HG02852 (cell line): ENCODE data around the gene NFE2.
A peak's percentile ranks its signal among the peaks of the same experiment; 100 is the strongest.
"Not testable (repeated sequence)": the region's sequence is repeated elsewhere in the genome, so short reads cannot be mapped to it uniquely, and the experiment has no call there.

Experiments used
- ATAC-seq: cut with Tn5 transposase; IDR thresholded peaks from one replicate; pipeline ENCODE4 v1.9.1; 2021; ENCODE audit warnings: mild to moderate bottlenecking, moderate library complexity; ENCODE audit not compliant: unreplicated experiment

The NFE2 gene

DNA sequence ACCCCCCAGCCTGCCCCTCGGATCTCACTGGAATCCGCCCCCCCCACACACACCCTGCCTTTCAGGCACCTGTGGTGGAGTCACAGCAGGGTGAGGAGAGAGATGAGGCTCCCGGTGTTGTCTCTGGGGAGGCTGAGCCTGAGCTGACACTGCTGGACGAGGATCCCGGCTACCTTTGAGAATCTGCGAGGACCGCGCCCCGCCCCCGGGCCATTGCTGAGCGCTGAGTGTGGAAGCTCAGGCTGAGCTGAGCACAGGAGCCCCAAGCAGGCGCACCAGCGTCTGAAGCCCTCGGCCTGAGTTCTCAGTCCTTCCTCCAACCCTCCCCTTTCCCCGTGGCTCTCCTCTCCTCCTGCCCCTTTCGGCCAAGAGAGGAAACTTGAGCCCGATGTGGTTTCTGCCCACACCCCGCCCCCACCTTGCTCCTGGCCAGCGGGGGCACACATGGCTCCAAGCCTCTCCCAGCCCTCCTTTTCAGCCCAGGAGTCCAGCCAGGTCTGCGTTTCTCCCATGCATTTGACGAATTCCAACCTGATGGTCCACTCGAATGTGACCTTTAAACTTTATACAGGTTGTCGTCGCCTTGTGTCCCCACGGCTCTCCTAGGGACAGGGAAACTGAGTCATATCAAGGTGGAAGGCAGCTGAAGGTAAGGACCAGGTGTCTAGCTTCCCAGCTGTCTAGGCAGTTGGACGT is at the start of gene NFE2:
NFE2 (minus strand) TSS at position 284 of the 696 bp plus-strand sequence. CDS start 5,767 bp downstream, outside the sequence.
- ATAC-seq, result no peak

DNA sequence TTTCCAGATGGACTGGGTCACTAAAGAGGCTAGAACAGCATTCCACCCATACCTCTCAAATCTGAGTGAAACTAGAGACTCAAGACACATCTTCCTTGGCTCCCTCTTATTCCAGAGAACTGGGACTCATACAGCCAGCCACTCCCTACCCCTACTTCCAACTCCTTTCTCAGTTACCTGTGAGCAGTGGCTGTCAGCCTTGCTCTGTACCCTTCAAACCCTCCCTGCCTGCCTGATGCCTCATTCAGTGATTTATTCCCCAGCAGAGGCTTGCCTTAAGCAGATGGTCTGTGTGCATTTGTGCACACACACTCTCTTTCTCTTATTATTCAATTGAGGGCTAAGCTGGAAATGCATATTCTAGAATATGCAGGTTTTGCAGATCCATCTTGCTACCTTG is 48.9 kb upstream of the NFE2 start:
- no peak for ATAC-seq

DNA sequence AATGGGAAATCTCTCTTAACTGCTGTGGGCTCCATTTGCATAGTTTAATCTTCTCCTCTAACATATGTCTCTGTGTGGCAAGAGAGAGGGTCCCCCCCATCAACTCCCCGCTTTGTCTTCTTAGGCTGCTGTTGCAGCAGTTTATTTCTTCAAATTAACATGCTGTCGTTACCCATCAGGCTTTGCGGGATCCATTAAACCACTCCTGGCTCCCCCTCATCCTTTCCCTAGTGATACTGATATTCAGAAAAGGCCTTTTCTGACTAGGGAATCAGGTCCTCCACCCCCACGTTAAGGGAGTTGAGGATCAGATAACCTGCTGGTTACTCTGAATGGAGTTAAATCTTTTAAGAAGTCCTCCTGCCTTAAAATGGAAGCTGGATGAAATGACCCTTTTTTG is 48.2 kb upstream of the NFE2 start:
- ATAC-seq, result no peak

DNA sequence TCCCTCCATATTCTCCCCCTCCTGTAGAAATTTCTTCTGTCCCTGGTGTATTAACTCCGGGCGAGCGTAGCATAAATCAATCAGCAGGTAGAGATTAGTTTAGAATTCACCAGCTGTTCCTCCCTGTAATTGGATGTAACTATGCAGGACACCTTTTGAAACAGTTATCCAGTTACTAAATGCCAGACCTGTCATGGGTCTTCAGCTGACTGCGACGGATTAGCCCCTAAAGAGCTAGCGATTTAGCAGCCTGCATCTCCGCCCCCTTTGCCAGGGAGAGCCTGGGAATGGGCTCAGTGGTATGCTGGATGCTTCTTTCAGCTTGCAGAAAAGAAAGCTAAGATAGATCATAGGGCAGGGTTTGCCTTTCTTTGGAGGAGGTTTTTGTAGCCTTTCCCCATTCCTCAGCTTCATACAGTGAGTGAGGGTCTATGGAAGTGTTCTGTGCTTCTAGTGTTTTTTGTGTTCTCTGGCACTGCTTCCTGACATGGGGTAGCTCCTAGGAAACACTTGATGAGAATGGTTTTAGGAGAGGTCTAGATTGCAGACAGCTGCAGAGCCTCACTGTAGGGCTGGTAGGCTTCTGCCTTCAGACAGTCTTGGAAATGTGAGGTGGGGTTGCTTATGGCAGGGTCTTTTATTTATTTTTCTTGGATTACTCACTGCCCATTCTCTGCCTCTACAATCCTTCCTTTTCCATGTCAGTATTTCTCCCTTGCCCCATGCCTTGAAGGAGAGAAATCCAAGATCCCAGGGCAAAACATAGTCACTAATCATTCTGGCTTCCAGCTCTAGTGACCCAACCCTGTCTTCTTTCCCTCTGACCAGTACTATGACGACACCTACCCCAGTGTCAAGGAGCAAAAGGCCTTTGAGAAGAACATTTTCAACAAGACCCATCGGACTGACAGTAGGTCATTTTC is 40.8 kb upstream of the NFE2 start:
- ATAC-seq, result no peak

DNA sequence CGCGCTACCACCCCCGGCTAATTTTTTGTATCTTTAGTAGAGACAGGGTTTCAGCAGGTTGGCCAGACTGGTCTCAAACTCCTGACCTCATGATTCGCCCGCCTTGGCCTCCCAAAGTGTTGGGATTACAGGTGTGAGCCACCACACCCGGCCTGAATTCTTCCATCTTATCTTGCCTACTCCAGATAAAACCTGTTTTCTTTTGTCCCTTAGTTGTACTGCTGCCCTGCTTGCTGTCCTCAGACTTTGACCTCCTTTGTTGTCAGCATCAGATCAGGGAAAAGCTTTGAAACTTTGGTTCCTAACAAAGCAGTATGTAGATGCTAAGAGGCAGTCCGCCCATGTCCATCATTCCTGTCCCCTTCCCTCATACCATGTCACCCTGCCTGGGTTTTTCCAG is 40.0 kb upstream of the NFE2 start:
- ATAC-seq, result no peak

DNA sequence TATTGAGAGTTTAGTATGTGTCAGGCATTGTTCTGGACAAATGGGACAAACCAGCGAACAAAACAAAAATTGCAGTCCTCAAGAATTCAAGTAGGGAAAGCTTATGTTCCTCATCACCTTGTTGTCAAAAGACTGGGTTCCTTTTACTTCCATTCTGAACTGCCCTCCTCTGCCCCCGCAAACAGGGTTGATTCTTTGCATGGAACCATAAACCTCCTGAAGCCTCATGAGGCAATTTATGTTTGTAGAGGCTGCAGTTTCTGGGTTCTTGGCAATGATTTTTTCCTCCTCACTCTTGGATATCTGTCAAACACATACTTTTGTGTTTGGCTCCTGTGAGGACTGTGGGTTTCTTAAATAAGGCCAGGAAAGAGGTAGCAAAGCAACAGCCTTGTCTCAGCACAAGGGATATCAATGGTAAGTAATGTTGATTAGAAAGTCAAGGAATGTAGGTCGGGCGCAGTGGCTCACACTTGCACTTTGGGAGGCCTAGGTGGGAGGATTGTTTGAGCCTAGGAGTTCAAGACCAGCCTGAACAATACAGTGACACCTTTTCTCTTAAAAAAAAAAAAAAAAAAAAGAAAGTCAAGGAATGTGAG is 38.0 kb upstream of the NFE2 start:
- no peak for ATAC-seq

DNA sequence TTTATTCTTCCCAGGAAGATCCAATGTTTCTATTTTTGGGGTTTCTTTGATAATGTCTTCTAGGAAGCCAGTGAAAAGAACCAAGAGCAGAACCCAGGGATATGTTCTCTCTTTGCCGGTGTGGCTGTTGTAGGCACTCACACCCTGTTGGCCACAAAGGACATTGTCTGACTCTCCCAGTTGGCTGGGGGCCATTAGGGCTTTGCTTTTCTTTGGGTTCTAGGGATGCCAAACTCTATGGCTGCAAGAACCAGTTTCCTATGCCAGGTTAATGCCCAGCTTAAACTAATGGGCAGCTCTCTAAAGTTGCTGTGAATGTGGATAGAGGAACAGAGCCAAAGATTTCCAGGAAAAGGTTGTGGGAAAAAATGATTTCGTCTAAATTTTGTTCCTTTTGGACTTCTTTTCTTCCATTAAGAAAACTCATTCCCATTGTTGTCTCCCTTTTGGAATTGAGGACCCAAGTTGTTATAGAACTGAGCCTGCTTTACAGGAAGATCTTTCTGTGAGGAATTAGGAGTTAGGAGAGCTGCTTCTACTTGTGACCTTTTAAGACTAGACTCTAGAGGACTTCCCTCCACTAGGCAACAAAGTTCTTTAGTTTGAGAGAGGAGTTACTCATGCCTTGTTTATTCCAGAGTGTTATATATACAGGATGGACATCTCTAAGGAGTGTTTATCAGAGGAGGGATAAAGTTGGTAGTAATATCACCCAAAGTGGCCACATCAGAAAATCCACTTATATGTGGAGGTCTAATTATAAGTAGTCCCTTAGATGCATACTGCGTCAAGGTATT is 37.2 kb upstream of the NFE2 start:
- no peak for ATAC-seq

DNA sequence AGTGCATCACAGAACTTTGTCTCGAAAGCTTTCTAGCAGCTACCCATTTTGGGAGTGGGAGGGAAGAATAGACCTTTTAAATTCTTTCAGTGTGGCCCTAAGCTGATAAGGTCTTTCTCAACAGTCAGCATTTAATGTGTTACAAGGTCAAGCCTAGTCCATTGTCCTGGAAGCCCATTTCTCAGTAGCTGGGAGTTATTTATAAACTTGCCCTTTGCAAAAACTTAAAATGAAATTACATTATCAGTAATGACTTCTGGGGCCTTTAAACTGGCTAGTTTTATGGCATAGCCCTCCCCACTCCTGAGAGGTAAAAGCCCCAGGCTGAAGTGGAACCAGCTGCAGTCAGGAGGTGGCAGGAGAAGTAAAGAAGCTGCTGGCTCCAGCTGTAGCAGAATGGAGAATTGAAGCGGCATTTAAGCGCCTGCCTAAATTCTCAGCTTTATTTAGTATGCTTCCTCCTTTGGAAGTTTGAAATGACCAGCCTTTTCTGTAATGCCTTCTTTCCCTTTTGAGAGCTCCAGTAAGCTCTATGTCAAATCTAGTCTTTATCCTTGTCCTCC is 36.5 kb upstream of the NFE2 start:
- ATAC-seq, result no peak

DNA sequence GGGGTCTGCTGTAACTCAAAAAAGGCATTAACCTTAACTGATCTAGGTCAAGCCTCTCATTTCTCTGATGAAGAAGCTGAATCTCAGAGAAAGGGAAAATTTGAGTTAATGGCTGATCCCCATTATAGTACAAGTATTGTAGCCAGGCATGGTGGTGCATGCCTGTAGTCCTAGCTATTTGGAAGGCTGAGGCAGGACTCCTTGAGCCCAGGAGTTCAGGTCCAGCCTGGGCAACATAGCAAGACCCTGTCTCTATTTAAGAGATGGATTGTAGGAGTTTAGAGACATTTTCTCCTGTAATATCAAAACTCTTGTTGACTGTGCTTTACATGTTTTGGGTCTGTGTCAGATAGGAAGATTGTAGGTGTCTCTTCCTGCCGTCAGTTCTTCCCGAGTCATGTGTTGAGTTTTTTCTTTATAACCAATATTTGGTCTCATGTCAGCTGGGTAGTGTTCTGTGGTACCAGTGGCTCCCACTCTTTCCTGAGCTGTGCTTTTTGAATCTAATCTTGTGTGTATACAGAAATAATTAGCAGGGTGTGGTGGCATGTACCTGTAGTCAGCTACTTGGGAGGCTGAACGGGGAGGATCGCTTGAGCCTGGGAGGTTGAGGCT is 32.7 kb upstream of the NFE2 start:
- ATAC-seq, result no peak

DNA sequence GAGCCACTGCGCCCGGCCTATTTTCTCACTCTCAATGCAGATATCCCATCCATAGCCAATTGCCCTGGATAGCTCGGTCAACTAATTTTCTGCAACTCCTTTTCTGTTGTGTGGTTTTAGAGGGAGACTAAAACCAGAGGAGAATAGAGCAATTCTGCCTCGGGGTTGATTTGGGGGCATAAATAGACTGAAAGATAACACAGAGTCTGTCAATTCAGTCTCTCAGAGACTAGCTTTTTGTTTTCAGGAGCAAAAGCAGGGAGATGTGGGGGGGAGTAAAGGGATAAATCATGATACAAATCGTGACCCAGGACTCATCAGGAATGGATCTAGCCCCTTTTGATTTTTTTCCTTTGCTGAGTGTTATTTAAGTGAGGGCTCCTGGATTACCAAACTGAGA is 30.6 kb upstream of the NFE2 start:
- ATAC-seq, result no peak

DNA sequence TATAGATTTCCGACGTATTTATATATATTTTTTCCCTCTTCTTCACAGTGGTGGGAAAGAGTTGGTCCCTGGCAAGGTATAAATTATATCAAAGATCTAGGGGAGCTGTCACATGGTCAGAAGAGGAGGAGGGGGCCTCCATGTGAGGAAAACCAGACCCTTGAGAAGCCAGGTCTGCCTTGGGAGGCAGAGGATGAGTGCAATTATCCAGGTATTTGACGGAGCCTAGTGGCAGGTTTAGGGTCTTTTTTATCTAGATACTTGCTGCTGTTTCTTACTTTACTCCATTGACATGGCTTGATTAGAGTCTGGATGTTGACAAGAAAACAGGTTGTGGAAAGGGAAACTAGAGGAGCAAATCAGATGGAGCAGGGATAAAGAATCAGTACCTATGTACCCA is 29.6 kb upstream of the NFE2 start:
- no peak for ATAC-seq

DNA sequence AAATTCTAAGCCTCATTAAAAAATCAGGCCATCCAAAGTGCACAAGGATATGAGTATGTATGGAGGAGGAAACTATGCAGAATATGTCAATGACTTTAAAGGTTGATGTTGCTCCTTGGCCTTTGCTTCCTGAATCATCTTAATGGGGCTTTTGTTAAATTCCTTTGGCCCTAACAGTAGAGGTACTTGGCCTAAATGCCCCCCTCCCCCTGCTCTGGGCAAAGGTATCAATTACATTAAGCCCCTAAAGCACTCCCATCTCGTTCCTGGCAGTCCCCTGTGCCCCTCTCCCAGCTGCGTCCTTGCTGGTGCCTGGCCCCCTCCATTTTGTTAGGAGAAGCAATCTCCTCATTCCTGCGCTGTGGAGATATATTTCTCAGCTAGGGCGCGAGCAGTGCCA is 28.9 kb upstream of the NFE2 start:
- ATAC-seq, result no peak

DNA sequence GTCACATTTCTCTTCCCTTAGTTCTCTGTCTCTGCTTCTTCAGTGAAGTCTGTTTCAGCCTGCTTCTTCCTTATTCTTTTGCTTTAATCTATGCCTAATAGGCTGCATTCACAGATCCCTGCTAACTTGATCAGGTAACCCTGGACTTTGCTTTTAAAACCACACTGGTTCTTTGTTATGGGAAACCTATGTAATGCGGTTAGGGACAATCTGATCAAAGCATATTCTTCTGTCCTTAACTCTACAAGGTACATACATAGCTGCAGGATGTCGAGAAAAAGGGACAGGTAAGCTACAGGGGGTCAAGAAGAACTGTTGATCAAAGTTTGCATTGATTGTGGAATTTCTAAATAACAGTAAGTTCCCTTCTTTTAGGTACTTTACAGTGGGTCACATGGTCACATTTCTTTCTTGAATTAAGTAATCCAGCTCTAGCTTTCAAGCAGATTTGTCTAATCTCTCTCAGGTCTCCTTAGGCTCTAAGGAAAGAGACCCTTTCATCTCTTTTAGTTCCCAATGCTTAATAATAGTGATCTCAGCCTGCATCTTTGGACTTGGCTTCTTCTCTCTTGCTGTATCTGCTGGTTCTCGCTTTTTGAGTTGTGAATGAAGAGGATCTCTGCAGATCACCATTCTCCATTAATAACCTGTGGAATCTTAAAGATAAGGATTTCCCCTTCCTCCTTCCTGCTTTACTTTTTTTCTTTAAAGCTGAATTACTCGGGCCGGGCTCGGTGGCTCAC is 28.0 kb upstream of the NFE2 start:
- ATAC-seq, result no peak

DNA sequence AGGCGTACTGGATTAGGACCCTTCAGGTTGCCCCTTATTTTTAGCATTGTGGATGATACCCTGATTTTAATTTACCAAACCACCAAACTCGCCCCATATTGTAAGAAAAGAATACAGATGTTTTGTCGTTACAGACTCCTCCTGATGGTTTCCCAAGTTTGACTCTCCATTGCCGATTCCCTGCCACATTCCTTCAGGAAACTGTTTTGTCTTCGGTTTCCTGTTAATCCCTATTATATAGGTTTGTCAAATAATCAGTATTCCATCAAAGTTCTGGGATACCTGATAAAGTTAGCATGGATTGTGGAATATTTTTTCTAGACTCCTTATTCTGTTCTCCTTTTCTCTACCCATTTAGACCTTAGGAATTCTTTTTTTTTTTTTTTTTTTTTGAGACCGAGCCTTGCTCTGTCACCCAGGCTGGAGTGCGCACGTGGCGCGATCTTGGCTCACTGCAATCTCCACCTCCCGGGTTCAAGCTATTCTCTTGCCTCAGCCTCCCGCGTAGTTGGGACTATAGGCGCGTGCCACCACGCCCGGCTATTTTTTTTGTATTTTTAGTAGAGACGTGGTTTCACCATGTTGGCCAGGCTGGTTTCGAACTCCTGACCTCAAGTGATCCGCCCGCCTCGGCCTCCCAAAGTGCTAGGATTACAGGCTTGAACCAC is 24.8 kb upstream of the NFE2 start:
- not testable (repeated sequence) for ATAC-seq

DNA sequence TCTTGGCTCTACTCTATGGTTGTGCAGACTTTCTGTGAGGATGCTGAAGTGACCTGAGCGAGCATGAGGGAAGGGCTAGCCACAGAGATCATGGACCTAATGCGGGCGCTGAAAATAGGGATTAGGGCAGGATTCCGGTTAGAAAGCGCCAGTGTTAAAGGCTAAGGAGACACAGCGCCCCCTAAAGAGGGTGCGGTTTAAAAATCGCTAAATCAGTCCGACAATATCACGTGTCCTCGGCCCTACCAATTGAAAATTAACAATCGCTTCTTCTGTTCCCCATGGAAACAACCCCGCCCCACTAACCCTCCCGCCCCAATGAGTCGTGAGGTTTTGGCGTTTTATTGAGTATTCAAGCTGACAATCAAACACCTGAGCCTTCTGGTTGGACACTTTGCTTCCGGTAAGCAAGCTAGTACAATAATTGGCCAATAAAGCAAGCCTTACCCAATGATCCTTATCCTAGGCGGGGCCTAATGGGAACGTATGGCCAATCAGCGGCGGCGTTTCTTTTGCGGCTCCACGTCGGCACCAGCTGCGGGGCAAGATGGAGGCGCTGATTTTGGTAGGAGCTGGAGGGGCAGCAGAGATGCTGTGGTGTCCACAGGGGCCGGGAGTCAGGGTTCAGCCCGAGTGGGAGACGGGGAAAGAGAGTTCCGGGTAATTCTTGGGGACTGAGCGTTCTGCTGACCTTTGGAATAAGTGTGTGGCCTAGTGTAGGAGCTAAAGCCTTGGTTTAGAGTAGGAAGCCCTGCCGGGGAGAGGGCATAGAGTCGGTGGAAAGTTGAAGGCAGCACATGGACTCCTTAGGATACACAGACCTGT is 24.0 kb upstream of the NFE2 start, which contains the start of gene COPZ1:
COPZ1 (plus strand) TSS at position 515 of the 825 bp plus-strand sequence; CDS start at position 548, 33 bp downstream.
- ATAC-seq, result peak; percentile 97

DNA sequence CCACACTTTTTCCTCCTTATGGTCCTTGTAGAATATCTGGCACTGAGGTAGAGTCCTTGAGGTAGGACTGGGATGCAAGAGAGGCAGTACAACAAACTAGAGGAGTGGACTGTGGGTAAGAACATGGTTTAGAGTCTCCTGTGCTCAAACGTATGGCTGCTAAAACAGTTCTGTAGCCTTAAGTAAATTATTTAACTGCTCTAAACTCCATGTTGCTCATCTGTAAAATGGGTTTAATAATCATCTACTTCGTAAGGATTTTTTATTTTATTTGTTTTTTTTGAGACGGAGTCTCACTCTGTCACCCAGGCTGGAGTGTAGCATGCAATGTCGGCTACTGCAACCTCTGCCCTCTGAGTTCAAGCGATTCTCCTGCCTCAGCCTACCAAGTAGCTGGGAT is 20.5 kb upstream of the NFE2 start:
- ATAC-seq, result no peak

DNA sequence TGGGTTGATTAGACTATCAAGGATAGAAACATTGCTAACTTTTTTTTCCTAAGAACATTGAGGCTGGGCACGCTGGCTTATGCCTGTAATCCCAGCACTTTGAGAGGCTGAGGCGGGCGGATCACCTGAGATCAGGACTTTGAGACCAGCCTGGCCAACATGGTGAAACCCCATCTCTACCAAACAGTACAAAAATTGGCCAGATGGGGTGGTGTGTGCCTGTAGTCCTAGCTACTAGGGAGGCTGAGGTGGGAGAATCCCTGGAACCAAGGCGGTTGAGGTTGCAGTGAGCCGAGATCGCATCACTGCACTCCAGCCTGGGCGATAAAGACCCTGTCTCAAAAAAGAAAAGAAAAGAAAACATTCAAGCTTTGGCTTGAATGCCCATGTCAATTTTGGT is 11.5 kb upstream of the NFE2 start:
- ATAC-seq, result not testable (repeated sequence)

DNA sequence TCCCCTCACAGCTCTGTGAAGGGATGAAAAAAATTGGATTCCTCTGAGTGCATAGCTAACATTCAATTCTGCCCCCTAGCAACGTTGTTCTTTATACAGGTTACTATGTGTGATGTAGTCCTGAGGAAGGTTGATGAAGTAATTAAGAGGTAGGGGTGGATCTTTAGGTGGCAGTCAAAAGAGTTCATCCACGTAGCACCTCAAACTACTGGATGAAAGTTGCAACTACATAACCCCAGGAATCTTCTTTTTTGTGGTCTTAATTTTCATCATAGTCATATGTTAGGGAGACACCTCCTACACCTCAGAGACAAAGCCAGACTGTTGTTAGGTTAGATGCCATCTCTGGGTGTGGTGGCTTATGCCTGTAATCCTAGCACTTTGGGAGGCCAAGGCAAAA is 10.2 kb upstream of the NFE2 start:
- ATAC-seq, result no peak
